DOHH2 (cell line): ENCODE measurements around the gene UBL4A.

Experiments used
- H3F3A ChIP-seq: fragments of 200-600 bp; sonication (generic), shearing (Covaris generic); 2 replicates; pipeline ENCODE4 v1.6.0; 2016; ENCODE audit warnings: antibody characterized with exemption, mild to moderate bottlenecking; ENCODE audit not compliant: control insufficient read depth, insufficient read depth
- H3K27ac ChIP-seq: fragments of 200-600 bp; sonication (generic); 2 replicates; pipeline ENCODE4 v1.5.1; 2014; ENCODE audit warnings: low read depth, mild to moderate bottlenecking, low read length, moderate library complexity
- H3K27me3 ChIP-seq: fragments of 200-600 bp; sonication (generic); 2 replicates; pipeline ENCODE4 v1.6.1; 2014; ENCODE audit warnings: mild to moderate bottlenecking, low read length, mixed read lengths; ENCODE audit not compliant: control insufficient read depth
- H3K36me3 ChIP-seq: fragments of 200-600 bp; sonication (generic); 2 replicates; pipeline ENCODE4 v1.6.1; 2014; ENCODE audit warnings: mild to moderate bottlenecking, low read length, moderate library complexity, mixed read lengths; ENCODE audit not compliant: control insufficient read depth
- H3K4me1 ChIP-seq: fragments of 200-600 bp; sonication (generic); 2 replicates; pipeline ENCODE4 v1.6.1; 2014; ENCODE audit warnings: mild to moderate bottlenecking, low read length, mixed read lengths; ENCODE audit not compliant: control insufficient read depth
- H3K4me2 ChIP-seq: fragments of 200-600 bp; sonication (generic); 2 replicates; pipeline ENCODE4 v1.6.0; 2014; ENCODE audit warnings: mild to moderate bottlenecking, low read length, moderate library complexity
- H3K4me3 ChIP-seq: fragments of 200-600 bp; sonication (generic); 2 replicates; pipeline ENCODE4 v1.5.1; 2014; ENCODE audit warnings: mild to moderate bottlenecking, low read length, mixed read lengths
- H3K79me2 ChIP-seq: fragments of 200-600 bp; sonication (generic); 2 replicates; pipeline ENCODE4 v1.6.1; 2014; ENCODE audit warnings: mild to moderate bottlenecking, low read length, mixed read lengths; ENCODE audit not compliant: control insufficient read depth
- H3K9me2 ChIP-seq: fragments of 200-600 bp; sonication (generic); replicated peaks from 2 replicates; pipeline ENCODE4 v1.6.1; 2014; ENCODE audit warnings: mild to moderate bottlenecking, low read length, mixed read lengths; ENCODE audit not compliant: control insufficient read depth
- H3K9me3 ChIP-seq: fragments of 200-600 bp; sonication (generic); 2 replicates; pipeline ENCODE4 v1.6.1; 2014; ENCODE audit warnings: antibody characterized with exemption, low read length, mixed read lengths; ENCODE audit not compliant: control insufficient read depth, insufficient read depth
- H4K20me1 ChIP-seq: fragments of 200-600 bp; sonication (generic); 2 replicates; pipeline ENCODE4 v1.6.0; 2014; ENCODE audit warnings: low read depth, mild to moderate bottlenecking, antibody characterized with exemption, low read length, moderate library complexity; ENCODE audit not compliant: control insufficient read depth, insufficient read depth
- TF ChIP-seq, protein P1 (sequence below): fragments of 200-600 bp; sonication (generic); IDR thresholded peaks from one replicate; pipeline ENCODE4 v1.5.1; 2014; ENCODE audit warnings: antibody characterized with exemption, mild to moderate bottlenecking, low read depth, low read length; ENCODE audit not compliant: poor library complexity, severe bottlenecking

The UBL4A gene

DNA sequence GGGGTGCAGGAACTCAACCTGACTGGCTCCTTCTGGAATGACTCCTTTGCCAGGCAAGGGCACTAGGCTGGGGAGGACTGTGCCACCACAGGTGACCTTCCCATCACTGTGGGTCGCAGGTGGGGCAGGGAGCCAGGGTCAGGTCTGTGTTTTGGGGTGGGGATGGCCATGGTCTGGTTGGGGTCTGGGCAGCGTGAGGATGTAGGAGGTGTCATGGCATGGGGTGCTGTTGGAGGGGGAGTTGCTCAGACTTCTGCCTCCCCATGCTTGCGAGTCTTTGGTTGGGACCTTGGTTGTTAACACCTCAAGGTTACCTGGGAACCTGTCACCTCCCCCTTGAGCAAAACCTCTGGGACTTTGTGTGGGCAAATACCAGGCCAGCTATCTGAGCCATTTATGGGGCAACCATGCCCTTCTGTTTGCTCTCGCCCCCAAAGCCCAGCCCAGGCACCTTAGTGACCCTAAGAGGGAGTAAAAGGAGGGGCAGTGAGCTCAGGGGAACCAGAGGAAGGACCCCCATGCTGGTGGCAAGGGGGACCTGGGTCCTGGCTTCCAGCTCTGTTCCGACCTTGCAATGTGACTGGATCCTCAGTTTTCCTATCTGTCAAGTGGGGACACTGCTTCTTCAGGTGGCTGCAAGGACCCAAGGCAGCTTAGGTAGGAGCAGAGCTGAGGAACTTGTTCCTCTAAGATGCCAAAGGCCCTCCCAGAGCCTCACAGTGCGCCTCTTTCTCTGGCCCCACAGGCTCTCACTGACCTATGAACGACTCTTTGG, 51.8 kb downstream of the UBL4A start:
- H3K27ac ChIP-seq, result no peak overlapping the region
- H3K4me3 ChIP-seq, result no peak overlapping the region
- no peaks in the 10 kb centered on the region for H4K20me1 ChIP-seq
- H3K9me3 ChIP-seq, result no peaks in the 10 kb centered on the region
- H3K27me3 ChIP-seq, result no peaks in the 10 kb centered on the region
- H3K4me1 ChIP-seq, result peaks cover 15% of the 10 kb centered on the region
- H3K4me2 ChIP-seq, result no peak overlapping the region
- TF ChIP-seq, protein P1, sequence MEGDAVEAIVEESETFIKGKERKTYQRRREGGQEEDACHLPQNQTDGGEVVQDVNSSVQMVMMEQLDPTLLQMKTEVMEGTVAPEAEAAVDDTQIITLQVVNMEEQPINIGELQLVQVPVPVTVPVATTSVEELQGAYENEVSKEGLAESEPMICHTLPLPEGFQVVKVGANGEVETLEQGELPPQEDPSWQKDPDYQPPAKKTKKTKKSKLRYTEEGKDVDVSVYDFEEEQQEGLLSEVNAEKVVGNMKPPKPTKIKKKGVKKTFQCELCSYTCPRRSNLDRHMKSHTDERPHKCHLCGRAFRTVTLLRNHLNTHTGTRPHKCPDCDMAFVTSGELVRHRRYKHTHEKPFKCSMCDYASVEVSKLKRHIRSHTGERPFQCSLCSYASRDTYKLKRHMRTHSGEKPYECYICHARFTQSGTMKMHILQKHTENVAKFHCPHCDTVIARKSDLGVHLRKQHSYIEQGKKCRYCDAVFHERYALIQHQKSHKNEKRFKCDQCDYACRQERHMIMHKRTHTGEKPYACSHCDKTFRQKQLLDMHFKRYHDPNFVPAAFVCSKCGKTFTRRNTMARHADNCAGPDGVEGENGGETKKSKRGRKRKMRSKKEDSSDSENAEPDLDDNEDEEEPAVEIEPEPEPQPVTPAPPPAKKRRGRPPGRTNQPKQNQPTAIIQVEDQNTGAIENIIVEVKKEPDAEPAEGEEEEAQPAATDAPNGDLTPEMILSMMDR, result no peak
- peaks cover 4% of the 10 kb centered on the region; the same call in 1 of the 2 replicates for H3K36me3 ChIP-seq
- no peaks in the 10 kb centered on the region for H3F3A ChIP-seq
- H3K9me2 ChIP-seq, result no peaks in the 10 kb centered on the region
- peaks cover 32% of the 10 kb centered on the region for H3K79me2 ChIP-seq
